HCT116 (cell line): Measurements from ENCODE around the gene TAF6L. TPM values are rescaled to one million over a fixed set of nuclear protein-coding genes. Genes with fewer than 3 reads are reported as not detected.

Experiments
- ATAC-seq: fragments of 200-7000 bp; cut with Tn5 transposase; 2 replicates; pipeline ENCODE4 v1.9.1; 2020; ENCODE audit warnings: mild to moderate bottlenecking, moderate library complexity
- BruUV-seq: library from RNA; stranded (reverse); fragments of 400-500 nt; replicated peaks from 2 replicates; lab custom pipeline; 2021; lab: Mats Ljungman, UMichigan
- CTCF ChIA-PET: fragments of 300-600 bp; sonication (Branson Sonifier 250); formaldehyde crosslinking; loops from one replicate; lab custom pipeline; 2021; ENCODE audit warnings: antibody characterized with exemption; lab: Charles Lee
- POLR2A ChIA-PET: fragments of 300-600, 350-600 bp; sonication (Branson Sonifier 250); formaldehyde crosslinking; loops from one replicate; lab custom pipeline; 2021; ENCODE audit warnings: antibody characterized with exemption; lab: Charles Lee
- RAD21 ChIA-PET, 2 experiments: fragments of 300-600 bp; sonication (Branson Sonifier 250); formaldehyde crosslinking; loops; one replicate each; lab custom pipeline; 2023; ENCODE audit warnings: low total read pairs in 2 of 2; ENCODE audit not compliant: uncharacterized antibody in 2 of 2, unreplicated experiment in 2 of 2, low non-redundant PET in 1 of 2; lab: Charles Lee
- DNase-seq: peaks from one replicate; pipeline ENCODE4 v3.0.0-alpha.2; 2010; ENCODE audit warnings: low read depth, low spot score
- H2AFZ ChIP-seq: fragments of 200-600 bp; shearing (Covaris generic), sonication (generic); 2 replicates; pipeline ENCODE4 v1.6.1; 2017; ENCODE audit warnings: low read depth, mixed run types, mixed read lengths, antibody characterized with exemption, low read length; ENCODE audit not compliant: poor library complexity, severe bottlenecking
- H3K27ac ChIP-seq: 2 replicates; pipeline ENCODE4 v1.5.1; 2012; ENCODE audit warnings: low read depth, low read length
- H3K27me3 ChIP-seq: fragments of 200-600 bp; sonication (generic); 2 replicates; pipeline ENCODE4 v1.6.1; 2016; ENCODE audit warnings: mixed run types, low read length, mixed read lengths; ENCODE audit not compliant: insufficient read depth
- H3K36me3 ChIP-seq, 2 experiments: fragments of 200-500 bp in 1 of 2; fragments of 200-600 bp in 1 of 2; sonication (Bioruptor generic) in 1 of 2; sonication (generic) in 1 of 2; 2 replicates each; pipeline versions ENCODE4 v1.5.1 to v1.6.1; 2014 to 2016; ENCODE audit warnings: low read length in 2 of 2, inconsistent platforms in 1 of 2, mixed read lengths in 1 of 2, mixed run types in 1 of 2; ENCODE audit not compliant: insufficient read depth in 2 of 2, control insufficient read depth in 1 of 2
- H3K4me1 ChIP-seq, 2 experiments: fragments of 200-600 bp in 1 of 2; sonication (generic) in 1 of 2; 2 replicates each; pipeline versions ENCODE4 v1.5.1 to v1.6.1; 2012 to 2017; ENCODE audit warnings: low read length in 2 of 2, inconsistent platforms in 1 of 2, mild to moderate bottlenecking in 1 of 2, mixed read lengths in 1 of 2, mixed run types in 1 of 2, moderate library complexity in 1 of 2; ENCODE audit not compliant: insufficient read depth in 2 of 2, control insufficient read depth in 1 of 2
- H3K4me2 ChIP-seq: fragments of 200-600 bp; sonication (generic); 2 replicates; pipeline ENCODE4 v1.6.1; 2017; ENCODE audit warnings: mixed run types, low read length, mixed read lengths
- H3K4me3 ChIP-seq, 2 experiments: fragments of 200-600 bp in 1 of 2; sonication (generic) in 1 of 2; replicated peaks in 1 of 2; 2 replicates each; pipeline ENCODE4 v1.5.1; 2011 to 2016; ENCODE audit warnings: low read length in 2 of 2, control low read depth in 1 of 2, low read depth in 1 of 2, mild to moderate bottlenecking in 1 of 2, mixed read lengths in 1 of 2, mixed run types in 1 of 2
- H3K79me2 ChIP-seq: fragments of 200-600 bp; sonication (generic); 2 replicates; pipeline ENCODE4 v1.6.1; 2017; ENCODE audit warnings: mild to moderate bottlenecking, mixed run types, low read length, moderate library complexity, mixed read lengths; ENCODE audit not compliant: insufficient read depth
- H3K9ac ChIP-seq: fragments of 200-600 bp; sonication (generic); 2 replicates; pipeline ENCODE4 v1.6.1; 2016; ENCODE audit warnings: low read length, mixed read lengths
- H3K9me2 ChIP-seq: fragments of 200-600 bp; sonication (generic), shearing (Covaris generic); 2 replicates; pipeline ENCODE4 v1.6.1; 2017; ENCODE audit warnings: mixed run types, mild to moderate bottlenecking, moderate library complexity; ENCODE audit not compliant: insufficient read depth
- H3K9me3 ChIP-seq, 2 experiments: fragments of 200-500 bp in 1 of 2; fragments of 200-600 bp in 1 of 2; sonication (Bioruptor generic) in 1 of 2; sonication (generic) in 1 of 2; 2 replicates each; pipeline ENCODE4 v1.6.1; 2014 to 2017; ENCODE audit warnings: low read length in 2 of 2, mixed read lengths in 2 of 2, inconsistent platforms in 1 of 2, low read depth in 1 of 2, mild to moderate bottlenecking in 1 of 2, mixed run types in 1 of 2, moderate library complexity in 1 of 2; ENCODE audit not compliant: control insufficient read depth in 1 of 2, insufficient read depth in 1 of 2
- H4K20me1 ChIP-seq: fragments of 200-600 bp; sonication (generic), shearing (Covaris generic); 2 replicates; pipeline ENCODE4 v1.6.1; 2017; ENCODE audit warnings: mixed run types, mild to moderate bottlenecking, moderate library complexity; ENCODE audit not compliant: insufficient read depth
- CBX3 ChIP-seq: IDR thresholded peaks from 2 replicates; pipeline ENCODE4 v1.6.1; 2012; ENCODE audit warnings: low read depth
- EGR1 ChIP-seq: IDR thresholded peaks from 2 replicates; pipeline ENCODE4 v1.6.1; 2012; ENCODE audit warnings: low read depth
- ELF1 ChIP-seq: IDR thresholded peaks from 2 replicates; pipeline ENCODE4 v1.6.1; 2012; ENCODE audit warnings: low read depth, borderline replicate concordance
- EZH2 ChIP-seq: fragments of 200-600 bp; sonication (generic); IDR thresholded peaks from 2 replicates; pipeline ENCODE4 v1.6.1; 2017; ENCODE audit warnings: antibody characterized with exemption, mixed run types
- FOSL1 ChIP-seq: IDR thresholded peaks from 2 replicates; pipeline ENCODE4 v1.6.1; 2012; ENCODE audit warnings: low read depth
- JUND ChIP-seq: IDR thresholded peaks from 2 replicates; pipeline ENCODE4 v1.6.1; 2012
- POLR2A ChIP-seq: IDR thresholded peaks from 2 replicates; pipeline ENCODE4 v1.7.0; 2011; ENCODE audit warnings: borderline replicate concordance; ENCODE audit not compliant: insufficient read depth, insufficient read length; ENCODE audit errors: extremely low read depth
- POLR2AphosphoS5 ChIP-seq: IDR thresholded peaks from 2 replicates; pipeline ENCODE4 v1.6.1; 2011; ENCODE audit warnings: mild to moderate bottlenecking, low read depth, low read length, moderate library complexity
- SIN3A ChIP-seq: IDR thresholded peaks from 2 replicates; pipeline ENCODE4 v1.6.1; 2012; ENCODE audit warnings: low read depth
- SP1 ChIP-seq: IDR thresholded peaks from 2 replicates; pipeline ENCODE4 v1.6.1; 2012; ENCODE audit warnings: low read depth
- SRF ChIP-seq: IDR thresholded peaks from 2 replicates; pipeline ENCODE4 v1.6.1; 2012; ENCODE audit warnings: low read depth
- TCF7L2 ChIP-seq: IDR thresholded peaks from 2 replicates; pipeline ENCODE4 v1.7.0; 2011; ENCODE audit warnings: borderline replicate concordance, inconsistent platforms; ENCODE audit not compliant: insufficient read depth, insufficient read length; ENCODE audit errors: extremely low read depth
- YY1 ChIP-seq: IDR thresholded peaks from 2 replicates; pipeline ENCODE4 v1.6.1; 2011; ENCODE audit warnings: low read length, low read depth, moderate library complexity, mild to moderate bottlenecking; ENCODE audit not compliant: insufficient replicate concordance; ENCODE audit errors: extremely low read depth
- ZFX ChIP-seq: fragments of 450-650 bp; IDR thresholded peaks from 2 replicates; pipeline ENCODE4 v1.6.1; 2017
- ZNF274 ChIP-seq: fragments of 200-500 bp; sonication (Bioruptor generic); IDR thresholded peaks from 2 replicates; pipeline ENCODE4 v1.6.1; 2014; ENCODE audit warnings: mild to moderate bottlenecking, low read depth, low read length, inconsistent platforms
- intact Hi-C: fragments of 100-400 bp; cut with micrococcal nuclease; formaldehyde crosslinking; loops from 2 replicates; pipeline ENCODE4 v1.10.0; 2022
- total RNA-seq: library from RNA; stranded (reverse); gene quantifications from one replicate; pipeline ENCODE4 v1.2.1, GENCODE V29; 2021; ENCODE audit not compliant: unreplicated experiment
- TF ChIP-seq, protein P1 (sequence below): IDR thresholded peaks from 2 replicates; pipeline ENCODE4 v1.6.1; 2012
- TF ChIP-seq, protein P2 (sequence below): IDR thresholded peaks from 2 replicates; pipeline ENCODE4 v1.6.1; 2012
- TF ChIP-seq, protein P3 (sequence below): IDR thresholded peaks from 2 replicates; pipeline ENCODE4 v1.6.1; 2011; ENCODE audit warnings: mild to moderate bottlenecking, low read length, moderate library complexity; ENCODE audit not compliant: insufficient replicate concordance; ENCODE audit errors: extremely low read depth

Gene TAF6L
- total RNA-seq, 1 experiment from 2014 or later, result 24.2 TPM

DNA sequence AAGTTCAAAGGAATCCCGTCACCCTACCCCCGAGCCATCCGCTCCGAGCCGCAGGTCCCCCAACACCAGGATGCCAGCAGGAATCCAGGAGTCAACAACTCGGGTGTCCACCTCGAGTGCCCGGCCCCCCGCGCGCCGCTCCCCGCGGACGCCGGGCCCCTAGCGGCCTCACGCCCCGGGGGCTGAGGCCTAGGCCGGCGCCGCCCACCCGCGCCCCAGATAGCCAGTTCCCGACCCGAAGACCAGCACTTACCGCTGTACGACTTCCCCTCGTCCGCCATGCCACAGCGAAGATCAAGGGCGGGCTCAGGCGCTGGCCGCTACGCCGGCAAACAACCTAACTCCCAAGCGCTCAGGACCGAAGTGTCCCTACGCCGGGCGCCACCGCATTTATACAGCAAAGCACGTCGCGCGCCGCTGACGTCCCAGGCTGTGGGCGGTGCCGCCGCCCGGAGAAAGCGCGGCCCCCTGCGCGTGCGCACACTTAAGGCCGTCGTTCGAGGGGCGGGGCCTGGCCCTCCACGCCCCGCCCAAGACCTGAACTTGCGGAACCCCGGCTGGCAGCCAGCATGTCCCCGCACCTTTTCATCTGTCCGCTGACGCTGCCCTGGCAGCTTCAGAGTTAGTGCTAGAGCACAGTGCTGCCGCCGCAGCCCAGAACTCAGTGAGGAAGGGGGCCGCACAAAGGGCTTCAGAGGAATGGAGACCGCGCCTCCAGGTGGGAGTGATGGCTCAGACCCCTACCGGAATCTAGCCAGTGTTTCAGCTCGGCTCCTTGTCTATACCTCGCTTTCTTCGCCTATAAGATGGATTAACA is 34.1 kb downstream of the TAF6L start, which contains the start of gene NXF1:
Gene NXF1, minus strand, starts transcription at position 365 of the 817 bp plus-strand sequence. Its CDS starts 84 bp downstream, at position 281.
- peaks cover 38% of the 10 kb centered on the region for H3K79me2 ChIP-seq
- H4K20me1 ChIP-seq, result no peaks in the 10 kb centered on the region
- peak; percentile 90 for DNase-seq
- no peaks in the 10 kb centered on the region for H3K27me3 ChIP-seq
- POLR2A ChIA-PET, result interaction anchor here (0.6 to 2.2 kb wide), 11 partner anchors 8 to 213 kb away, joined by 3 to 26 read pairs (median 5); partner anchors contain the start of genes STX5, TEX54, TMEM179B and WDR74
- H3K9me2 ChIP-seq, result no peaks in the 10 kb centered on the region
- H3K27ac ChIP-seq, result peak within 1 kb of the TSS; percentile 85
- H3K9me3 ChIP-seq, result no peaks in the 10 kb centered on the region
- peaks cover 21 to 23% of the 10 kb centered on the region in 2 experiments for H3K36me3 ChIP-seq
- peaks cover 0 to 21% of the 10 kb centered on the region in 2 experiments; a peak in 3 of 4 replicates for H3K4me1 ChIP-seq
- BruUV-seq, result no TSS peak
- peak; percentile 91 for ATAC-seq
- CTCF ChIA-PET, result interaction anchor here (0.6 kb wide), 1 partner anchor 57 kb away, joined by 3 read pairs; no protein-coding TSS in a partner anchor
- RAD21 ChIA-PET, result no interaction called here
- H2AFZ ChIP-seq, result peak within 1 kb of the TSS; percentile 64
- peak within 1 kb of the TSS; percentile 68 to 79 for H3K4me3 ChIP-seq
- H3K9ac ChIP-seq, result peak within 1 kb of the TSS; percentile 89
- TF ChIP-seq FOSL1, result no peak
- TF ChIP-seq YY1, result peak; percentile 84
- TF ChIP-seq, protein P1, sequence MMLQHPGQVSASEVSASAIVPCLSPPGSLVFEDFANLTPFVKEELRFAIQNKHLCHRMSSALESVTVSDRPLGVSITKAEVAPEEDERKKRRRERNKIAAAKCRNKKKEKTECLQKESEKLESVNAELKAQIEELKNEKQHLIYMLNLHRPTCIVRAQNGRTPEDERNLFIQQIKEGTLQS, result no peak
- TF ChIP-seq SIN3A, result peak; percentile 99
- peak; percentile 99 for TF ChIP-seq POLR2A
- TF ChIP-seq EGR1, result peak; percentile 61
- TF ChIP-seq SRF, result peak; percentile 79; the same call in 1 of the 2 replicates
- TF ChIP-seq, protein P2, sequence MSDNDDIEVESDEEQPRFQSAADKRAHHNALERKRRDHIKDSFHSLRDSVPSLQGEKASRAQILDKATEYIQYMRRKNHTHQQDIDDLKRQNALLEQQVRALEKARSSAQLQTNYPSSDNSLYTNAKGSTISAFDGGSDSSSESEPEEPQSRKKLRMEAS, result peak; percentile 32; the same call in 1 of the 2 replicates
- peak; percentile 14; the same call in 1 of the 2 replicates for TF ChIP-seq JUND
- no peak for TF ChIP-seq EZH2
- peak; percentile 100 for TF ChIP-seq POLR2AphosphoS5
- TF ChIP-seq SP1, result peak; percentile 89
- TF ChIP-seq TCF7L2, result peak; percentile 85
- TF ChIP-seq ZFX, result peak; percentile 93
- no peak for TF ChIP-seq ZNF274
- TF ChIP-seq ELF1, result no peak
- TF ChIP-seq, protein P3, sequence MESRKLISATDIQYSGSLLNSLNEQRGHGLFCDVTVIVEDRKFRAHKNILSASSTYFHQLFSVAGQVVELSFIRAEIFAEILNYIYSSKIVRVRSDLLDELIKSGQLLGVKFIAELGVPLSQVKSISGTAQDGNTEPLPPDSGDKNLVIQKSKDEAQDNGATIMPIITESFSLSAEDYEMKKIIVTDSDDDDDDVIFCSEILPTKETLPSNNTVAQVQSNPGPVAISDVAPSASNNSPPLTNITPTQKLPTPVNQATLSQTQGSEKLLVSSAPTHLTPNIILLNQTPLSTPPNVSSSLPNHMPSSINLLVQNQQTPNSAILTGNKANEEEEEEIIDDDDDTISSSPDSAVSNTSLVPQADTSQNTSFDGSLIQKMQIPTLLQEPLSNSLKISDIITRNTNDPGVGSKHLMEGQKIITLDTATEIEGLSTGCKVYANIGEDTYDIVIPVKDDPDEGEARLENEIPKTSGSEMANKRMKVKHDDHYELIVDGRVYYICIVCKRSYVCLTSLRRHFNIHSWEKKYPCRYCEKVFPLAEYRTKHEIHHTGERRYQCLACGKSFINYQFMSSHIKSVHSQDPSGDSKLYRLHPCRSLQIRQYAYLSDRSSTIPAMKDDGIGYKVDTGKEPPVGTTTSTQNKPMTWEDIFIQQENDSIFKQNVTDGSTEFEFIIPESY, result peak; percentile 72
- no peak for TF ChIP-seq CBX3
- peak within 1 kb of the TSS; percentile 86 for H3K4me2 ChIP-seq
- intact Hi-C loops, result no loop called here
